Measurements from ENCODE around the gene COA6.
A peak's percentile ranks its signal among the peaks of the same experiment; 100 is the strongest.

COA6 gene

DNA sequence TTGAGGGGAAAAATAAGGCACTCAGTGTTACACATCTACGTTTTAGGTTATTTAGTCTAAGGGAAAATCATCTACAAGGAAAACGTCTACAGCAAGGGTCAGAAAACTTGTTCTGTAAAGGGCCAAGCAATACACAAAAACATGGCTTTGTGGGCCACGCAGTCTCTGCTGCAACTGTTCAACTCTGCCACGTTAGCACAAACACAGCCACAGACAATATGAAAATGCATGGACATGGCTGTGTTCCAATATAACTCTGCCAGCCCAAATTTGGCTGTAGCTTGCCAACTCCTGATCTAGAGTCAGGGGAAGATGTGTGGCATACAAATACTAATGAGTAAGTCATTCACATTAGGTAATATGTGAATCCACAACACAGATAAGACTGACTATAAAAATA lies 40.7 kb downstream of the COA6 start:
- no peak for DNase-seq

DNA sequence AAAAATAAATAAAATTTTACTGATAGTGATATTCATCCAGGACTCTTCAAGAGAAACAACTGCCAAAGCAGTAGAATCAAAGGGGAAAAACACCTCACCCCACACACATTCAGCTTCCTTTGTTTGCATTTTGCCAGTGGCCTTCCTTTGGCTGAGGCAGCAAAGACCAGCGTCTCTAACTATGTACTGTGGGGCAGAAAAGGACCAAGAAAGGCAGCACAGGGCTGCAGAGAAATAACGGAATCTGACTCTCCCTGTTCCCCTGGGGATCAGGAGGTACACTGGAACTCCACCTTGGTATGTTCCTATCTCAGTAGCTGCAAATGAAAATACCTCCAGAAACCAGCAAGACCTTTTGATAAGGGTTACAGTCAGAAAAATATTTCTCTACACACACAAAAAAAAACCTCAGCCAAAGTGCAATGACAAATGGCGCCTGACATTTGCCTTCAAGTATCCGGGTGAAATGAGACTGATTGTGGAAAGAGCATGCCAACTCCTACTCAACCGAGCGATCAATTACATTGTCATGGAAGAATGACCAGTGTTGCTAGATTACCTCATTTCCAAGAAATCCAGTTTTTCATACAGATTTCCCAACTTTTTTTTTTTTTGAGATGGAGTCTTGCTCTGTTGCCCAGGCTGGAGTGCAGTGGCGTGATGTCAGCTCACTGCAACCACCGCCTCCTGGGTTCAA lies 54.8 kb downstream of the COA6 start:
- DNase-seq, result no peak

DNA sequence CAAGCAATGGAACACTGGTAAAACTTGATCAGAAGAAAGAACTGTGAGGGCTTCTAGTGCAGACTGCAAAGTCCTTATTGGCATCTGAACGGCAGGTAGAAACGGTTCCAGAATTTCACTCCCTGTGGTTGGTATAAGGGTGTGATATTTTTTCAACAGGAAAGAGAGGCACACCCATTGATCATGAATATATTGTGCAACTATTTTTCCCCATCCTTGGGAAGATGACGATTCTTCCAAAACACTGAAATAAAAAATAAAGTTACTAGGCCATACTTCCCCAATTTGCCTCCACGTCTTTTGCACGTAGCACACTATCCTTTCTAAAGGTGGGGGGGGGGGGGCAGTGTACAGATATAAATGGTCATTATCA lies 56.2 kb downstream of the COA6 start:
- DNase-seq, result no peak

DNA sequence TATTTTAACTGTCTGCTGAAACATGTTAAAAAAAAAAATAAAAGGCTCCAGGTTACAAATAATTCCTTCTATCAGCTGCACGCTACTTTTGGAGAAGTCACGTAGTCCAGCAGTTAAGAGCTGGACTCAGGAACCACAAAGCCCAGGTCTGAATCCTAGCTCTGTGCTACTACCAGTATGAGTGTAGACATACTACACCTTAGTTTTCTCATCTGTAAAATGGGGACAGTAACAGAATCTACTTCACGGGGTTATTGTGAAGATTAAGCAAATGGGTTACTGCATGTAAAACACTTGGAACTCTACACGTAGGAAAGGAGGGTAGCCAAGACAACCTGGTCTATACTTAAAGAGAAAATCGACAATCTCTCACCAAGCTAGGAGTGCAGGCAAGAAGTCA lies 57.4 kb downstream of the COA6 start:
- DNase-seq, result no peak

DNA sequence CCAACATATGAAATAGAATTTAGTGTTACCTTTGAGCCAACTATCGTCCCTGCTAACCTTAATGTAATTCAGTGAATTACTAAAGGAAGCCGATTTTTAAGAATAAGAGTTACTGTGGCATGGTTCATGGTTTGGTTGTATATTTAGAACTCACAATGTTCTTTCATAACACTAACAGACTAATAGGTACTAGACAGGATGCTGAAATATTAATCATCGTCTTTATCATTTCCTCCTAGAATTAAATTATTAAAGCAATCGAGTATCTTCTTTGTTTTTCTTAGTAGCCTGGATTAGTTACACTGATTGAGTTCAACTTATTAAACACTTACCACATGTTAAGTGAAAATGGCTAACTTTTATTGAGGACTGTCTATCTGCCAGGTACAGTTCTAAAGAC lies 58.0 kb downstream of the COA6 start:
- DNase-seq, result no peak

DNA sequence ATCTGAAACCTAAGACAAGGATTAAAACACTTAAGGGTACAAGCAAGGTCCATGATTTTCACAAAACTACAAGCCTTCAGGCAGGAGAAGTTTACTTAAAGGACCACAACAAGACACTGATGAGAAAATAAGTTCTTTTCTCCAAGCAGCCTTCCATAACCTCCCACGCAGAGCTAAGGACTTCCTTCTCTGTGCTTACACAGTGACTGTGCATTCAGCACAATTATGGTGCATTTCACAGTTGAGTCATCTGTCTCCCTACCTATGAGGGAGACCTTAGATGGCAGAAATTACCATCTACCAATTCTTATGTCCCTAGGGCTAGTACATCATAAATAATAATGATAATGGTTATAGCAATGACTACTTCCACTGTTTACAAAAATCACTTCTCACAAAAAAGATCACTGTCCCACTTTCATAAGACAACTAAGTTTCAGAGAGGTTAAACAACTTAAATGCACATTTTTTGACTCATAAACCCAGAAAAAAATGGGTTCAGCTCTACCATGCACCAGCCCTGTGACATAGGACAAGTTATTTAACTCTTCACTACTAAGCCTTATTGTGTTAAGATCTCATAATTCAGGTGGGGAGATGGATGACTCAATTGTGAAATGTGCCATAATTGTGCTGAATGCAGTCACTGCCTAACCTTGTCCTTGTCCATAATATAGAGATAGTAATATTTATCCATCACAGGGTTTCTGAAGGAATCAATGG lies 60.5 kb downstream of the COA6 start:
- peak; percentile 46 for DNase-seq
